Measurements from ENCODE around the gene RIT2.
"Not testable (repeated sequence)": the region's sequence is repeated elsewhere in the genome, so short reads cannot be mapped to it uniquely, and the experiment has no call there.

RIT2 gene

DNA sequence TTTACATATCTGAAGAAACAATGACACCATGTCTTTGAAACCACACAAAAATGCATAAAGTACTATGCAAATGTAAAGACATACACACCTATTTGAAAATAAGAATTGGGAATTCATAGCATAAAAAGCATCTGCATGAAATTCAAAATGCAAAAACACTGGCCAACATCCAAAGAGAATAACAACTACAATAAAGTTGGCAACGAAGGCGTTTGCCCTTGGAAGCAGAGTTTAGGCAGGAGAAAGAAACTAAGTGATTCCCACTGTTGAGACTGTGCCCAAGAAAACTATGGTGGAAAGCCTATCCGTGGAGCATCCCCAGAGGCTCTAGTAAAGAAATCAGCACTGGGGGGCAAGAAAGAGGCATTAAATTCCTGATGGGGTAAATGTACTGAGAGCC, 292.8 kb downstream of the RIT2 start:
- no peak for DNase-seq

DNA sequence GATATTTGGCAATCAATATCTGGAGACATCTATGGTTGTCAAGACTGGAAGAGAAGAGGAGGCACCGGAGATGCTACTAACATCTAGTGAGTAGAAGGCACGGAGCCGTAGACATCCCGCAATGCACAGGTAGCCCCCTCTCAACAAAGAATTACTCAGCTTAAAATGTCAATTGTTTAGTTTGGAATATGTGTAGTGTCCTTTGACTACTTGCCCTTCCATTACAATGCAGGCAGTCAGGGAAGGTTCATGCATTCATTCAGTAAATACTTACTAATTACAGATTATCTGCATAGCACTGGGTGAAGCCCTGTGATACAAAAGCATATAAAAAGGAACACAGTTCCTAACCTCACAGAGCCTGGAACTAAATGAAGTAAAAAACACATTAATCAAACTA, 294.0 kb downstream of the RIT2 start:
- DNase-seq = no peak

DNA sequence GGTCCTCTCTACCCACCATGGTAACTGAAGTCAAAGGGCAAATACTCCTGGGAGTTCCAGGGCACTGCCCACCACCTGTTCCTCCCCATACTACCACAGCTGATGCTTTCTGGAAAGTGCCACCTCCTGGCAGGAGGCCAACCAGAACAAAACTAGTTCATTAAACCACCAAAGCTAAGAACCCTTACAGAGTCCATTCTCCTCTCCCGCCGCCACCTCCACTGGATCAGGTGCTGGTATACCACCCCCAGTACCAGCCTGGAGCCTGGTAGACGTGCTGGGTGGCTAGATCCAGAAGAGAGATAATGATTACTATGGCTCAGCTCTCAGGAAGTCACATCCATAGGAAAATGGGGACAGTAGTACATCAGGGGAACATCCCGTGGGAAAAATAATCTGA, 300.9 kb downstream of the RIT2 start:
- DNase-seq = no peak

DNA sequence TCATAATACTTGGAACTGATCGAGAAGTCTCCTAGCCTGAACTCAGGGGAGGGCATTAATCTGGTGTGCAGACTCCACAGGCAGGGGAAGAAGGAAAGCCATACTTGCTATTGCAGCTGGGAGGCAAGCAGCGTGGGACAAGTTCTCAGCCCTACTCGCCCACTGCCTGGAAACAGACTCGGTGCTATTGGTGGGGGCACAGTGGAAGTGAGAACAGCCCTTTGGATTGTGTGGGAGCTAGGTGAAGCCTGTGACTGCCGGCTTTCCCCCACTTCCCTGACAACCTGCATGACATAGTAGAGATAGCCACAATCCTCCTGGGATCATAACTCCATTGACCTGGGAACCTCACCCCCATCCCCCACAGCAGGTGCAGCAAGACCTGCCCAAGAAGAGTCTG, 301.3 kb downstream of the RIT2 start:
- DNase-seq = no peak

DNA sequence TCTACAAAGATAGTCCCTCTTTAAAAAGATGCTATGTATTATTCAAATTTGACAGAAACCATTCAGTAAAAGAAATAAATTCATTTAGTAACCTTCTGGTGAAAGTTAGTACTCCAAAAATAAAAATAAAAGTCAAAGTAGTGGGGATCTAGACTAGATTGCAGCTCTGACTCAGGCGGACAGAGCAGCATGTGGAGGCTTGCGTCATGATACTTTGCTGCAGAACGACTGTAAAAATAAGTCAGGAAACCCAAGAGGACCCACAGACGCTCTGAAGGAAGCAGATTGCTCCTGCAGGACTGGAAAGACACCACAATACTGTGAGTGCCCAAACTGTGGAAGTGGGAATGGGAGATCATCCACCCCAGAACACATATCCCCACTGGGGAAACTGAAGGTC, 301.9 kb downstream of the RIT2 start:
- DNase-seq = no peak

DNA sequence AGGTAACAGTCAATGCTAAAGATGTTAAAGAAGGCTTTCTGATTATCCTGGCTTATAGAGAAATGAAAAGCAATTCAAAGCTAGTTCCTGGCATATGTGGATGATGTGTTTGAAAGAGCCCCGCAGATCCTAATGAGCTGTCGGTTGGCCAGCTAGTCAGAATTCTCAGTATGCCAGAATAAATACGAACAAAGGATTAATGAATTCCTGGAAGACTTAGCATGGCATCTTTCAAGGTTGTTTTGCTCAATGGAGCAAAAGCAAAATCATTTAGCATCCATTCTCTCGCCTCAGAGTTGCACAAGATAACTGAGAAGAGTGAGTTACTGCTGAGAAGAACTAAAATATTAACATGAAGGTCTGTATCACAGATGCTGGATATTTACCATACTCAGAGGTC, 307.6 kb downstream of the RIT2 start:
- DNase-seq = no peak

DNA sequence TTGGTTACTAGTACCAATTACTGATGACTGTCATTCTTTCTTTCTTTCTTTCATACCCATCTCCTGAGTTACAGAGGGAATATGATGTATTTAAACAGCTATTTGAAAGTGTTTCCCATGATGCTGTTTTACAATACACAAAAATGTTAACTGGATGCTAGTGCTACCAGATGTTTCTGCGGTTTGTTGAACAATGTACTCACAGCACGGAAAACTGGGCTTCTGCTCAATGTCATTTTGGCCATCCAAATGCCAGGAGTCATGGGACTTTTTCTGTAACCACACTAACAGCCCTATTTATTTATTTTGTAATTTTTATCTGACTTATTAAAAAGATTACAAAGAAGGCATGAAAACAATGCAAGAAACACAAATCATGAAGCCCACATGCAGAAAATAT, 313.8 kb downstream of the RIT2 start:
- no peak for DNase-seq

DNA sequence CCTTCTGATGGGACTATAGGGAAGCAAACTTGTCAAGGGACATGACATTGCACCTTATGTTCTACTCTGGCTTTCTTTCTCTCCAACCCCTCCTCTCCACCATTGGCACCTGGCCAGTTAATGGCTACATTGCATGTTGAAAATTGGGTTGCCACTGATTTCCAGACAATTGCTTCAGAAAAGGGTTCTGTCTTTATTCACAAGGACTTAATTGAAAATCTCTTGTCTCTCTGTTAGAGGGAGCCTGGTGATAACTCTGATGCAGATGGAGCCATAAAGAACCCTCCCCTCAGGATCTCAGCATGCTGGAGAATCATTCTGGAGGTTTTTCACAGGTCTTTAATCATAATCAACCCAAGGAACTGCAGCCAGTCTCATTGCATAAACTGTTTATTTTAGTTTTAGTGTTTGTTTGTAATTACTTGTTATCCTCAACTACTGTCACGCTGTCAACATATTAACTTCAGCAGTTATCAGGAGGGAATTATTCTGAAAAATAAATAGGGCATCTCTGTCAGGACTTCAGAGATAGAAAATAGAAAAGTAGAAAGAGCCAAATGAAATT, 316.8 kb downstream of the RIT2 start:
- no peak for DNase-seq

DNA sequence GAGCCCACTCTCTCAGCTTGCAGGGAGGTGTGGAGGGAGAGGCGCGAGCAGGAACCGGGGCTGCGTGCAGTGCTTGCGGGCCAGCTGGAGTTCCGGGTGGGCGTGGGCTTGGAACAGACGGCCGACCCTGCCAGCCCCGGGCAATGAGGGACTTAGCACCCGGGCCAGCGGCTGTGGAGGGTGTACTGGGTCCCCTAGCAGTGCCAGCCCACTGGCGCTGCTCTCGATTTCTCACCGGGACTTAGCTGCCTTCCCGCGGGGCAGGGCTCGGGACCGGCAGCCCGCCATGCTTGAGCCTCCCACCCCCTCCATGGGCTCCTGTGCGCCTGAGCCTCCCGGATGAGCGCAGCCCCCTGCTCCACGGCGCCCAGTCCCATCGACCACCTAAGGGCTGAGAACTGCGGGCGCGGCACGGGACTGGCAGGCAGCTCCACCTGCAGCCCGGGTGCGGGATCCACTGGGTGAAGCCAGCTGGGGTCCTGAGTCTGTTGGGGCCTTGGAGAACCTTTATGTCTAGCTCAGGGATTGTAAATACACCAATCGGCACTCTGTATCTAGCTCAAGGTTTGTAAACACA, 320.2 kb downstream of the RIT2 start:
- DNase-seq = not testable (repeated sequence)

DNA sequence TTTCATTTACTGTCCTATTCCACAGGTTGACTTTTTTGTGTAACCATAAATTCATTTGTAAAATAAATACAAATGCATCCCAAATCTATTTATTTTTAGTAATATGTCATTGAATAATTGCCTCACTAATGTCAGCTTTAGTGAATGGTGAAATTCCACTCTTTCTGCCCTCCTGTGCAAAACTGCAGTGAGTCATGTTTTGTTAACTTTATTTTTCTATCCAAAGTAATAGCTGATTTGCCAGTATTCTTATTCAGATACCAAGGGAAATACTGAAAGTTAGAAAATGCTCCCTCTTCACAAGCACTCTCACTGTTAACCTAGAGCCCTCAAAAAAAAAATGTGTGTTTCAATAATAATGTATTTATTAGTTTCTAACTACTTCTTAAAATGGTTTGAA, 322.8 kb downstream of the RIT2 start:
- DNase-seq = no peak

DNA sequence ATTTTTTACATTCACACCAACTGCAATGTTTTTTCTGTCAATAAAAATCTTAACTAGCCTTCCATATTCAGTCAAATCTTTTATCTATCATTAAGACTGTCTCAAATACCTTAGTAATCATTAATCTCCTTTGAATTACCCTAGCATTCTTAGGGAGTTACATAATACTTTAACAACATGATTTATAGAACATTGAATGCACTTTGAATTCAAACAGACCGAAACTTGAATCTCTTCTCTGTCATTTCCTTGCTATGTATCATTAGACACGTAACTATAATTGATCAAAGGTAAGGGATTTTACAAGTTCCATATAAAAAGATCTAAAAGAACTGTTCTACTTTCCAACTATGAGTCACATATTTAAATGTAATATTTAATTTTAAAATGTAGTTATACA, 330.9 kb downstream of the RIT2 start:
- no peak for DNase-seq

DNA sequence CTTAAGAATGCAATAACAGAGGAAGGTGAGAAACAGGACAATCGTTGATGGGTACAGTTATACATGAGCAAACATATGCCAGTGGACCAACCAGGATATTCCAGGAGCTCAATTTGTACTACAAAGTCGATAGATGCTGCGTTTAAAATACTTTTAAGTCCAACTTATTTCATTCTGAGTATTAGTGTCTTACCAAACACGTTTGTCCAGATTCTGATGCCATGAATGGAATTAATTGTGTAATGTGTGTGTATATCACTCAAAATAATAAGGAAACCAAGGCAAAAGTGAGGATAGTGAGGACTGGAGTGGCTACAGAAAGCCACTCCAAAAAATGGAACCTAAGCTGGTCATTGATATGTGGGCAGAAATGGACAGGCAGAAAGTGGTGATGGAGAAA, 332.6 kb downstream of the RIT2 start:
- no peak for DNase-seq

DNA sequence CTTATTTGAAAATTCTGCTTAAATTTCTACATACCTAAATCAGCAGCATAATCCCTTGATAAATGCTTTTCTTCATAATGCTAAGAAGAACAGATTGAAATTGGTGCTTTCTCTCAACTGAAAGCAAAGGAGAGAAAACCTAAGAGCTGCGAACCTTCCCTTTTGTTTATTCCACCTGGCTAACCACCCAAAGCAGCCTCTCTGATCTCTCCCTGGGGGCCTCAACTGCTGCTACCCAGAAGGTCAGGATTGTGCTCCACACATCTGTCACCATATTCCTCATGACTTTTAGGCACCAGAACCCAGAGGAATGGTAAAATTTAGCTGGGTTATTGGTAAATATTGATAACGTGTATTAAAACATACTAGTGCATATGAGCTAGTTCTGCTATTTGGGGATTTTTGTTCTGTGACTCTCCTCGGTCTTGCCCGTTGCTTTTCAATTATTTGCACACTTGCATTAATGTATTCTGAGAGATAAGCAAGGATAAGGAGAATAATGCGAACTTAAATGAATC, 334.1 kb downstream of the RIT2 start:
- DNase-seq = no peak

DNA sequence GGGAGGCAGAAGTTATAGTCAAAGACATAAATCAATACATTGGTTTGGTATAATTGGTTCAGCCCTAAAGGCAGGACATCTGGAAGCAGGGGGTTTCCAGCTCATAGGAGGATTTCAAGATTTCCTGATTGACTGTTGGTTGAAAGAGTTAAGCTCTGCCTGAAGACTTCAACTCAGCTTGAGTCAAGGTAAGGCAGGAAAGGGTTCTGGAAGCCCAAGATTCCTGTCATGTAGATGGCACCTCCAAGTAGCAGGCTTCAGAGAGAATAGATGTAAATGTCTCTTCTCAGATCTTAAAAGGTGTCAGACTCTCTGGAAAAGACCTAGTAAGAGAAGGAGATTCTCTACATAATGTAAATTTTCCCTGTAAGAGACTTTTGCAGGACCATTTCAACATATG, 335.3 kb downstream of the RIT2 start:
- DNase-seq = no peak

DNA sequence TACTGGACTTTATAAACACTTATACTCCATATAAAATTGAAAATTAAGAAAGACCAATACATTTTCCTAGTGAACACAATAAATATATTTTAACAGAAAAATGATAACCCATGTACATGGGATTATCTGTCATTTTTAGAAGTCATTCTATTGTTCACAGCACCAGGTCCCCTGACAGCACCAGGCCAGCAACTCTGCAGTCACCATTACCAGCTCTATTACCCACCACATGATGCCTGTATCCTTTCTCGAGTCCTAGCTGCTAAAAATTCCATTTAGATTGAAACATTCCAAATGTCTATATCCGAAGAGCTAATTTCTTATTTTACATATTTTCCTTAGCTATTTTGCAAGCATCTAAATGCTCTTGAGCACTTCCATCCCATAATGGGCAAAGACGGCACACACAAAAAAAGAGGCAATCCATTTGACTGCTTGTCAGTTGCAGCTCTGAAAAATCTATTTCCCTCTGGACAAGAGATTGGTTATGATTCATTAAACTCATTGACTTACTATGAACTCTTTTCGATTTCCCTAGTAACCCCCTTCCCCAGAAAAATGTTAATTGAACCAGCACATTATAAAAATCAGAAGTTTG, 336.9 kb downstream of the RIT2 start:
- DNase-seq = no peak

DNA sequence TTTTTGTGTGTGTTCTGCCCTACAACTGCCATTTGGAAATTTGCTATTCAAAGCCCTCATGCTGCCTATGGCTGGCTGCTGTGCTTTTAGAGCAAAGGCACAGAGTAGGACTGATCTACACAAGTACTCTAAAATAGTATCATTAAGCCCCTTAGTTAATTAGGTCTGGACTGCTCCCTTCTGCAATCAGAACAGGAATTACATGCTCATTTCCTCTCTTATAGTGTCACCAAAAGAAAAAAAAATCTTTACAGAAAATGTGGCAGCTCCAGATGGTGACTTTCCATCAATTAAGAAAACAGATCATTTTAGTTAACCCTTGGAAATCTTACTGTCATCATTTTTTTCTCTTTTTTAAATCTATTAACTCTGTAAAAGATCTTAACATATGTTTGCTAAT, 337.5 kb downstream of the RIT2 start:
- DNase-seq = no peak

DNA sequence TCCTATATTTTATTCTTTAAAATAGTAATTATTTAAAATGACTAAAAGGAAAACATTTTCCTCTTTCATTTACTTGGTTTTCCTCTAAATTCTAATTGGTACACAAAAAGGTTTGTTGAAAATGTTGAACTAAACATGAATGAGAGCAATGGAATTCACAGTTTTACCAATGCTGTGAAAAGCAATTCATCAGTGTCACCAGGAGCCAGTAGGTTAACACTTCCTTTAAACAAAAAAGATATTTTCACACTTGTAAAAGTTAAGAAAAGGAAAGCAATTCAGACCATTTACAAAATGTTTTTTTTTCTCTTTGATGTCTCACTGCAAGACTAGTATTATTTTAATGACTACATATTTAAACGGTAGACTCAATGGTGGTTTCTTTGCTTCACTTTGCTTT, 341.6 kb downstream of the RIT2 start:
- no peak for DNase-seq

DNA sequence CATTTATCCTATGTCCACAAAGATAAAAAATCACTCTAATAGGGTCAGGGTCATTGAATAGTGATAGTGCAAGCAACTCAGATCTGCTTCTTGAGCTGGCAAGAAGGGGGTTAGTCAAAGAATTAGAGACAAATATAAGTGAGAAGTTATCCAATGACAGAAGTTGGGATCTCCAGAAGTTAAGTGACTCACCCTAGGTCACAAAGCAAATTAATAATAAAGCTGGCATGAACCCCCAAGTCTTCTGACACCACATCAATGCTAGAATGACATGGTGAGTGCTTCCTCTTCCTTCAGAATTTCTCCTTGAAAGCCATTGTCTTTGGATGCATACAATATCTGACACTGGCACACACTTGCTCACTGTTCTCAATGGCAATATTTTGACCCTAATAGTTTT, 343.5 kb downstream of the RIT2 start:
- DNase-seq = no peak

DNA sequence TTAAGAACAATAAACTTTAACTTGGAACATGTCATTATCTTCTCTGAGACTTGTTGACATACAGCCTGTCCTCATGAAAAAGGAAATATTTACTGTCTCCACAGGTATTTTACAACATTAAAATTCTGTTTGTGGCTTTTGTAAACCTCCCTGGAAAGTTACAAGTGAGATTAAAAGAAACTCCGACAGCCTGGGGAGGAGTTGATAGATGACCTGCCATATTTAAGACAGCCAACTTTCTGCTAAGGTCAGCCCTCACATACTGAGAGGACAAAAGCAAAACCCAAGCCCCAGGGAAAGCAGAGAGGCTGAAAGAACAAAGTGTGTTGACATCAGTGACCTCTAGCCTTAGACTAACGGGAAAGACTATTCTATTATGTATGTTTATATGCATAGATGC, 350.2 kb downstream of the RIT2 start:
- no peak for DNase-seq

DNA sequence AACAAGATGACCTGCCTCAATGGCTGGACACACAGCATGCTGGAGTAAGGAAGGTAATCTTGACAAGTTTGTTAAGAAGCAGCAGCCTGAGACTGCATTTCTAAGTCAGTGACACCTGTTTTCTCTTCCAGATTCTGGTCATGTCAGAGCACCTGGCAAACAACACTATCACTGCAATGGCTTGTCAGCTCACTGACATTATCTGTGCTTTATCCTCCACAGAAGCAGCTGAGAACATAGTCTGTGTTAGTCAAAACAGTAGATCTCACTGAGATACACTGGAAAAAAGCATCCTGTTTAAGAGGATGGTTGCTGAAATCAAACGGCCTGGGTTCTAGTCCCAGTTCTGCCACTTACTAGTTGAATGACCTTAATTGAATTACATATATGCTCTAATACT, 355.2 kb downstream of the RIT2 start:
- DNase-seq = no peak

DNA sequence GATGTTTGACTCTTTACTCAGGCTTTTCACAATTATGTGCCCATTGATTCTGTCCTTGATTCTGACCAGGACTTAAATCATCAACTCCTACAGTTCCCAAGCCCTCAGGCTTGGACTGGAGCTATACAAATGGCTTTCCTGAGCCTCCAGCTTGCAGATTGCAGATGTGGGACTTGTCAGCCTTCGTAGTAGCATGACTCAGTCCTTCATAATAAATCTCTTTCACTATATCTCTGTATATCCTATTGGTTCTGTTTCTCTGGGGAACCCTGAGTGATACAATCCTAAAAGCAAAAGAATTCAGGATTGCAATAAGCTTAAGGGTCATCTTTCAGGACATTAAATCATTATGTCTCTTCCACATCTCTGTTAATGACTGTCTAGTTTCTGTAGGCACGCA, 356.6 kb downstream of the RIT2 start:
- no peak for DNase-seq

DNA sequence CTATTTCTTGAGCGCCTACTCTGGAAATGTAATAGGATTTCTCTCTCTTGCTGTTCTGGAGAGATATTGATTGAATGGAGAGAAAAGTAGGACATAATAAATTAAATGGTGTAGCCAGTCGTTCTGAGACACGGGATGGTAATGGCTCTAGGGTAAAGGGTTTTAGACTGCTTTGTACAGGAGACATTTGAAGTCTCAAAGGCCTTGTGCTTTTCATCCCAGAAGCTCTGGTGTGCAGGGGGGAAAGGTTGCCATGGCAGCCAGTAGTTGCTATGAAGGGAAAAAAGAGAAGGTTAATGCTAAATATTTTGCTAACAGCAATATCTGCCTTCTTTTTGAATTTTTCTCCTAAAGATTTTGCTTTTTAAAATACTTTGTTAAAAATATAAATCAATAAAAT, 359.3 kb downstream of the RIT2 start:
- DNase-seq = no peak

DNA sequence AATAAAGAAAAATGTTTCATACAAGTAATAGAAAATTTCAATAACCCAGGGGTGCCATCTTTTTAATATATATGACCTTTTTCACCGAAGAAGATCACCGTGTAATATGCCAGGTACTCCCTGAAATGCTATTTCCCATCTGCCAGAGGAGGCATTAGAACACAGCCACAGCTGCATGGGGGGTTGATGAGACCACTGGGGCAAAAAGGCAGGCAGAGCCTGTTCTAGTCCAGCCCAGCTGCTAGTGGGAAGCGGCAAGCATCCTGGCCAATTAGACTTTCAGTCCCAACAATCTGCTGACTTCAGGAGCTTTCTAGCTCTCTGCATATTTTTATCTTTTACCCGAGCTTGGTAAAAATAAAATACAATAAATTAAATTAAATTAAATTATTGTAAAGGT, 362.6 kb downstream of the RIT2 start:
- DNase-seq = no peak

DNA sequence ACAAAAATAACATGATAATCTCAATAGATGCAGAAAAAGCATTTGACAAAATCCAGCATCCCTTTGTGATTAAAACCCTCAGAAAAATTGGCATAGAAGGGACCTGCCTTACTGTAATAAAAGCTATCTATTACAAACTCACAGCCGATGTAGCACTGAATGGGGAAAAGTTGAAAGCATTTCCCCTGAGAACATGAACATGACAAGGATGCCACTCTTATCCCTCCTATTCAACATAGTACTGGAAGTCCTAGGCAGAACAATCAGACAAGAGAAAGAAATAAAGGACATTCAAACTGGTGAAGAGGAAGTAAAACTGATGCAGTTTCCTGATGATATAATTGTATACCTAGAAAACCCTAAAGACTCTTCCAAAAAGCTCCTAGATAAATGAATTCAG, 368.7 kb downstream of the RIT2 start:
- no peak for DNase-seq

DNA sequence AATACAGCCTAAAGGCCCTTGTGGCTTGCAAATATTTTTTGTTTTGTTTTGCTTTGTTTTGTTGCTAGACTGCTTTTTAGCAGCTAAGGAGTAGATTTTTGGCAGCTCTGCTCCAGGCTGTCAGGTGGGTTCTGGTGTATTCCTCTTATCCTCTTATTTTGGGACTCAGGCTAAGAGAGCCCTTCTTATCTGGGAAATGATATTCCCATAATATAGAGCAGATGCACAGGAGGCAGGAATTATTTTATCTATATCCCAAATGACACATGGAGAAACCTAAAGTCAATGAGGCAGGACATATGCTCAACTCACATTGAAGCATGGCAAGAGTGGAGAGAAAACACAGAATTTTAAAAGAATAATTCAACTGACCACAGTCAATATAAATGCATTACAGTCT, 369.6 kb downstream of the RIT2 start:
- DNase-seq = no peak

All from NCI-H510A treated with DMSO at 0.1 percent for 48 hours (cell line).